Measurements from ENCODE around the gene PKHD1. TPM values are rescaled to one million over a fixed set of nuclear protein-coding genes. Genes with fewer than 3 reads are reported as not detected.

Gene PKHD1
- total RNA-seq, 1 experiment from 2014 or later: 0.09 TPM

DNA sequence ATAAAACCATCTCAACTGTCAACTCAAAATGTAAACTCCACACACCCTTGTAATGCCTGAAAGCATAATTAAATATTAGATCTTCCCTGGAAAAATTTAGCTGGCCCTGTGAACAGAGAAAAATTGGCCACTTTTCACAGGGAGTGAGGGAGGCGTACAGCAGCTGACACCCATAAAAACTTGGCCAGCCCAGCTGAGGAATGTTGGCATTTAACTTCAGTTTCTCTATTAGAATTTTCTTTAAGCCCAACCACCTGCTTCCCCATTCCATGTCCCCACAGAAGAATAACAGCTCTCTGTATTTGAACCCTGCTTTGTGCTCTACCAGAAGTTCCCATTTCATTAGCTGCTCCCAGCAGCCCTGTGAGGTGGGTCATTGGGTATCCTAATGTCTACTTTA, 41.0 kb downstream of the PKHD1 start:
- Mint-ChIP-seq H3K4me1 (peaks cover 3 to 5% of the 10 kb centered on the region in 2 experiments), H3K27me3 (ENCODE audit: low read depth) (no peaks in the 10 kb centered on the region), H3K4me3 (no peak overlapping the region), H3K36me3 (ENCODE audit: insufficient read depth in 1 of 3, low read depth in 3 of 3) (no peaks in the 10 kb centered on the region), H3K9me3 (no peaks in the 10 kb centered on the region), H3K27ac (no peak overlapping the region)
- H4K91ac ChIP-seq (ENCODE audit: insufficient read length, low read depth, low read length): no peak overlapping the region
- DNase-seq: no peak
- no peak overlapping the region for H3K4me2 ChIP-seq (ENCODE audit: insufficient read depth, insufficient read length, low read length)
- no peaks in the 10 kb centered on the region for H3K79me1 ChIP-seq (ENCODE audit: insufficient read depth, low read depth, low read length, poor library complexity, severe bottlenecking)
- no peaks in the 10 kb centered on the region for H3K27me3 ChIP-seq (ENCODE audit: insufficient read depth, low read length)
- H4K5ac ChIP-seq (ENCODE audit: insufficient read length, low read depth, low read length): no peak overlapping the region
- no peaks in the 10 kb centered on the region for H3K79me2 ChIP-seq (ENCODE audit: insufficient read depth, low read length)
- no CpG with 5 or more reads among the region's 1 CpG for WGBS (ENCODE audit: extremely low coverage, insufficient read length, low lambda C conversion rate)
- H3K9me3 ChIP-seq (ENCODE audit: control insufficient read depth, low read depth, low read length): no peaks in the 10 kb centered on the region
- H3K4me1 ChIP-seq (ENCODE audit: insufficient read depth, low read length): no peaks in the 10 kb centered on the region; the same call in 1 of the 2 replicates
- no peak overlapping the region for H2BK120ac ChIP-seq (ENCODE audit: low read depth, low read length, poor library complexity, severe bottlenecking)
- TF ChIP-seq, protein P1, sequence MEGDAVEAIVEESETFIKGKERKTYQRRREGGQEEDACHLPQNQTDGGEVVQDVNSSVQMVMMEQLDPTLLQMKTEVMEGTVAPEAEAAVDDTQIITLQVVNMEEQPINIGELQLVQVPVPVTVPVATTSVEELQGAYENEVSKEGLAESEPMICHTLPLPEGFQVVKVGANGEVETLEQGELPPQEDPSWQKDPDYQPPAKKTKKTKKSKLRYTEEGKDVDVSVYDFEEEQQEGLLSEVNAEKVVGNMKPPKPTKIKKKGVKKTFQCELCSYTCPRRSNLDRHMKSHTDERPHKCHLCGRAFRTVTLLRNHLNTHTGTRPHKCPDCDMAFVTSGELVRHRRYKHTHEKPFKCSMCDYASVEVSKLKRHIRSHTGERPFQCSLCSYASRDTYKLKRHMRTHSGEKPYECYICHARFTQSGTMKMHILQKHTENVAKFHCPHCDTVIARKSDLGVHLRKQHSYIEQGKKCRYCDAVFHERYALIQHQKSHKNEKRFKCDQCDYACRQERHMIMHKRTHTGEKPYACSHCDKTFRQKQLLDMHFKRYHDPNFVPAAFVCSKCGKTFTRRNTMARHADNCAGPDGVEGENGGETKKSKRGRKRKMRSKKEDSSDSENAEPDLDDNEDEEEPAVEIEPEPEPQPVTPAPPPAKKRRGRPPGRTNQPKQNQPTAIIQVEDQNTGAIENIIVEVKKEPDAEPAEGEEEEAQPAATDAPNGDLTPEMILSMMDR (conservative IDR thresholded peaks at IDR 0.05): no peak
- no peak overlapping the region for H3K56ac ChIP-seq (ENCODE audit: insufficient read length, low read depth, low read length)
- H2BK5ac ChIP-seq (ENCODE audit: insufficient read length, low read length): no peak overlapping the region
- no peaks in the 10 kb centered on the region for H3K23me2 ChIP-seq (ENCODE audit: insufficient read length, low read depth, low read length, poor library complexity, severe bottlenecking)
- H3T11ph ChIP-seq (ENCODE audit: low read length): no peak overlapping the region
- H2AK5ac ChIP-seq (ENCODE audit: insufficient read length, low read length): no peak overlapping the region
- H4K20me1 ChIP-seq (ENCODE audit: control insufficient read depth, insufficient read depth, insufficient read length): no peaks in the 10 kb centered on the region
- no peak overlapping the region for H2BK12ac ChIP-seq (ENCODE audit: insufficient read length, low read depth, low read length)
- no peak overlapping the region for H3K23ac ChIP-seq (ENCODE audit: insufficient read length, low read depth, low read length)
- no peak overlapping the region for H3K4ac ChIP-seq (ENCODE audit: low read depth, low read length)
- no peak overlapping the region for H3K9ac ChIP-seq (ENCODE audit: extremely low read depth, insufficient read length, low read length)
- H2BK15ac ChIP-seq (ENCODE audit: low read depth, low read length): no peak overlapping the region
- no peak overlapping the region for H2BK20ac ChIP-seq (ENCODE audit: low read depth, low read length, poor library complexity, severe bottlenecking)
- H3K18ac ChIP-seq (ENCODE audit: insufficient read length, low read depth, low read length): no peak overlapping the region
- no peak overlapping the region for H3K14ac ChIP-seq (ENCODE audit: insufficient read depth, low read length)
- H4K8ac ChIP-seq (replicated peaks; ENCODE audit: insufficient read length, low read depth, low read length): no peak overlapping the region
- H2AFZ ChIP-seq (ENCODE audit: low read length): no peak overlapping the region
- no peak overlapping the region for H3K27ac ChIP-seq (ENCODE audit: insufficient read length, low read depth, low read length)
